ENCODE measurements around the gene UQCRHL. TPM values are rescaled to one million over a fixed set of nuclear protein-coding genes. Genes with fewer than 3 reads are reported as not detected.

Gene UQCRHL
- polyA plus RNA-seq, 2 of the 4 experiments (the other 2 are of a cell fraction), result 0.68 to 4.1 TPM

GRCh38 chr1:15850471-15851001 lies 43.1 kb upstream of the UQCRHL start:
- DNase-seq (ENCODE audit: low read depth in 1 of 2, low spot score in 1 of 2) (no peak), ATAC-seq (no peak), FAIRE-seq (no peak)
- peak overlapping the region; percentile 96 for H3K4me2 ChIP-seq
- WGBS (ENCODE audit: missing lambda C conversion rate), result 16% methylated on average over 2 of the region's 2 CpGs
- H3K27ac ChIP-seq, result peak overlapping the region; percentile 98 to 100
- TF ChIP-seq BCL3 (IDR thresholded peaks at IDR 0.05), result no peak
- TF ChIP-seq MAX (IDR thresholded peaks at IDR 0.05), result no peak
- no peak for TF ChIP-seq FOSL2 (IDR thresholded peaks at IDR 0.05)
- TF ChIP-seq FOSL2 (CRISPR knock-in tag; IDR thresholded peaks at IDR 0.05), result no peak
- no peak for TF ChIP-seq ZNF302 (CRISPR knock-in tag; IDR thresholded peaks at IDR 0.05)
- ChIA-PET POLR2A (interaction anchor here (1.7 to 4.4 kb wide), 3 partner anchors 13 to 51 kb away, joined by 4 to 30 read pairs (median 23); no protein-coding TSS in a partner anchor), CTCF (interaction anchor here (0.7 to 1.4 kb wide), 4 partner anchors 9 to 59 kb away, joined by 3 to 4 read pairs (median 3); no protein-coding TSS in a partner anchor)
- peak overlapping the region; percentile 99; the same call in 2 of the 3 replicates for H3K4me3 ChIP-seq
- H3K9me3 ChIP-seq, result no peaks in the 10 kb centered on the region
- H3K4me1 ChIP-seq, result peaks cover 30% of the 10 kb centered on the region

- ATAC-seq, result peak; percentile 65 to 79
- peak overlapping the region; percentile 96 for H3K4me2 ChIP-seq
- TF ChIP-seq BHLHE40 (IDR thresholded peaks at IDR 0.05; ENCODE audit: low read depth, low read length) (peak; percentile 11; the same call in 1 of the 2 replicates), ZSCAN20 (CRISPR knock-in tag; IDR thresholded peaks at IDR 0.05) (no peak), GATA3 (IDR thresholded peaks at IDR 0.05; ENCODE audit: borderline replicate concordance) (peak; percentile 26; the same call in 1 of the 2 replicates), MAX (IDR thresholded peaks at IDR 0.05) (peak; percentile 85), CEBPB (IDR thresholded peaks at IDR 0.05) (peak in 1 of 2 experiments; percentile 2; a peak in 1 of 4 replicates), RFX5 (IDR thresholded peaks at IDR 0.05) (no peak), ELK1 (IDR thresholded peaks at IDR 0.05; ENCODE audit: low read depth, low read length) (no peak), MAFK (IDR thresholded peaks at IDR 0.05; ENCODE audit: partially characterized antibody) (peak; percentile 84), E2F6 (IDR thresholded peaks at IDR 0.05; ENCODE audit: borderline replicate concordance, low read depth) (peak; percentile 35; the same call in 1 of the 2 replicates), JUN (IDR thresholded peaks at IDR 0.05) (peak in 1 of 2 experiments; percentile 9; a peak in 1 of 5 replicates)
- no peak for FAIRE-seq
- peak; percentile 33 to 75 for DNase-seq (ENCODE audit: low read depth in 1 of 2, low spot score in 1 of 2)
- H3K27ac ChIP-seq, result peak overlapping the region; percentile 98 to 100
- WGBS (ENCODE audit: missing lambda C conversion rate), result under 1% methylated on average over 16 of the region's 16 CpGs
- ChIA-PET POLR2A (interaction anchor here (1.1 to 4.4 kb wide), 5 partner anchors 12 to 55 kb away, joined by 3 to 30 read pairs (median 4); no protein-coding TSS in a partner anchor), CTCF (interaction anchor here (0.8 to 1.4 kb wide), 5 partner anchors 10 to 101 kb away, joined by 3 to 4 read pairs (median 3); no protein-coding TSS in a partner anchor)
- H3K9me3 ChIP-seq, result no peaks in the 10 kb centered on the region
- H3K4me3 ChIP-seq, result peak overlapping the region; percentile 99
- H3K4me1 ChIP-seq, result peaks cover 35% of the 10 kb centered on the region
These were observed 42.4 kb upstream of the UQCRHL start for GRCh38 chr1:15849775-15850324.

- TF ChIP-seq RNF2 (IDR thresholded peaks at IDR 0.05; ENCODE audit: borderline replicate concordance, low read depth) (no peak), ZC3H11A (IDR thresholded peaks at IDR 0.05) (no peak), TP53 (CRISPR knock-in tag; IDR thresholded peaks at IDR 0.05) (no peak), BHLHE40 (IDR thresholded peaks at IDR 0.05; ENCODE audit: low read depth, low read length) (no peak), CEBPB (IDR thresholded peaks at IDR 0.05) (no peak), RAD21 (conservative IDR thresholded peaks at IDR 0.05 in 1 of 2, IDR thresholded peaks at IDR 0.05 in 1 of 2) (0 out of 5 replicates have a peak, but pooled peaks of 1 of the 2 experiments have one; percentile 15), FOSB (CRISPR knock-in tag; IDR thresholded peaks at IDR 0.05) (no peak), MAX (IDR thresholded peaks at IDR 0.05) (no peak), FOXS1 (CRISPR knock-in tag; IDR thresholded peaks at IDR 0.05) (no peak), GATA3 (IDR thresholded peaks at IDR 0.05; ENCODE audit: borderline replicate concordance) (peak; percentile 29; the same call in 1 of the 2 replicates), FOSL2 (IDR thresholded peaks at IDR 0.05) (no peak), FOSL2 (CRISPR knock-in tag; IDR thresholded peaks at IDR 0.05) (peak; percentile 78), MYC (IDR thresholded peaks at IDR 0.05; ENCODE audit: borderline replicate concordance, low read length) (no peak), JUN (IDR thresholded peaks at IDR 0.05) (peak in 1 of 2 experiments; percentile 40; a peak in 1 of 5 replicates)
- peak; percentile 60 to 76 for ATAC-seq
- peak overlapping the region; percentile 98 to 100 for H3K27ac ChIP-seq
- peaks cover 35% of the 10 kb centered on the region for H3K4me1 ChIP-seq
- ChIA-PET CTCF (interaction anchor here (1.1 to 1.4 kb wide), 3 partner anchors 17 to 101 kb away, joined by 3 to 4 read pairs (median 3); no protein-coding TSS in a partner anchor), POLR2A (interaction anchor here (0.7 to 4.4 kb wide), 7 partner anchors 12 to 88 kb away, joined by 3 to 30 read pairs (median 4); no protein-coding TSS in a partner anchor)
- WGBS (ENCODE audit: missing lambda C conversion rate), result under 1% methylated on average over 36 of the region's 44 CpGs
- no peak for FAIRE-seq
- peak overlapping the region; percentile 96 for H3K4me2 ChIP-seq
- H3K9me3 ChIP-seq, result no peaks in the 10 kb centered on the region
- peak overlapping the region; percentile 99 for H3K4me3 ChIP-seq
- peak; percentile 16 to 86 for DNase-seq (ENCODE audit: low read depth in 1 of 2, low spot score in 1 of 2)
These were observed 41.7 kb upstream of the UQCRHL start for GRCh38 chr1:15848929-15849774.

Measured in A549 (cell line).